ELR (cell line): ENCODE results near the gene RASSF8.
A peak's percentile ranks its signal among the peaks of the same experiment; 100 is the strongest.

Experiments used
- DNase-seq: peaks from one replicate; pipeline ENCODE4 v3.0.0-alpha.2; 2015; ENCODE audit warnings: low read depth

RASSF8 gene

DNA sequence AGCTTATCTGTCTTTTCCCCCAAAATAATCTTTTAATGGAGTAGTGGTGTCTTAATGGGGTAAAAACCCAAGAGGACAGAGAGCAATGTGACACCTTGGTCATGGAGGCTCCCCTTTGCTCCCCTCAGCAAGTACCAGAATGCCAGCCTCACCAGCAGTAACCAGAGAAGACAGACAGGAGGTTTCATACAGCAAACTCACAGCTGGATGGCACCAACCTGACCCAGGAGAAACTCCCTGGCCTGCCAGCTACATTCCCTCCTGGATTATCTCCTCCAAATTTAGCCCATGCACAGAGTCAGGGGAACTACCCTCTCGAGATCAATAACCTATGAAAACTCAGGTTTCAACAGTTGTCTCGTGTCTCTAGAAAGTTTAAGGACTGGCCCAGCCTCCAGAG lies 150.4 kb downstream of the RASSF8 start:
- DNase-seq, result no peak

DNA sequence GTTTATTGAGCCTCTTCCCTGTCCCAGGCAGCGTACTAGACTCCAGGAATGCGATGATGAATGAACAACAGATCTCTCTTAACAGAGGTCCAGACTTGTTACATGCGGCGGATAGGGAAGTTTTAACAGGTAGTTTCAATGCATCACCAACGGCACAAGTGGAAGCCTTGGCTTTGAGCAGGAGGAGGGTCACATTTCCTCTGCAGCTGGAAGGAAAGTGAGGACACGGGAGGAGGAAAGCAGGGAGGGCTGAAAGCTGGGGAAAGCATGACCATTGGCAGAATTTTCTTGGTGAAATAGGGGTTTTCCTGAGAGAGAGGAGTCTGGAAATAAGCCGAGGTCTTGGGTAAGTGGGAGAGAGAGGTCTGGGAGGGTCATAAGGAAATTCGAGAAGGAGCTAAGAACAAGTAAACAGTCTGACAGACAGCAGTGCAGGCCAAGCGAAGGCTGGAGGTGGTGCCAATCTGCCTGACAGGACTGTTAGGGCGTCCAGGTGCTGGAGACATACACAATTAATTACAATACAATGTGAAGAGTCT lies 150.9 kb downstream of the RASSF8 start:
- DNase-seq, result no peak

DNA sequence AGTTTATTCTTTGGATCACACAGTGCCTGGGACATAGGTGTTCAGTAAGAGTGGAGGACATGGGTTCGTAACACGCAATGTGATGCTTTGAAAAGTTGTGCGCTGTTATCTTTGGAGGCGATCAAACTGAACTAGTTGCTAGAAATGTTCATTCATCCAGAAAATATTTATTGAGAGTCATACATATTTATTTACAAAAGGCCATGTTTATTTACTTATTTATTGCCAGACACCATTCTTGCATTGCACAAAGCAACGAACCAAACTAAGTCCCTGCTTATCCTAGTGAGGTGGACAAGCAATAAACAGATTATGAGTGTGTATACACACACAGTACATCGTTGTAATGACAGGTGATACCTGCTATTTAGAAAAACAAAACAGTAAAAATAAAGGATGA lies 153.8 kb downstream of the RASSF8 start:
- DNase-seq, result no peak

DNA sequence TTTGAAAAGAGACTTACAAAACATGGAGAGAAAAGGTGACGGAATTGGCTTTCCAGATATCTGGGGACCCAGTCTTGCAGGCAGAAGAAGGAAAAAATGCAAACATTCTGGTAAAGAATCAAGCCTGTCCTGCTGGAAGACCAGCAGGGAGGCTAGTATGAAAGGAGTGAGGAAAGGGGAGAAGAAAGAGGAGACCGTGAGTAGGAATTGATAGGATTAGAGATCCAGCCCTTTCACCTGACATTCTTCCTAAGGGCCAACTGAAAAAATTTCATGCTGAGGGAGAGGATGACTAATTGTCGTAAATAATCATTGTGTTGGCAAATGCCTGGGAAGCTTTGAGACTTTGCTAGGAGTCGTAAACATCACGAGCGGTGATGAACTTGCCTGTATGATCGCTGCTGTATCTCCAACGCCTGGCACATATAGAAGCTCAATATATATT lies 154.2 kb downstream of the RASSF8 start:
- peak; percentile 46 for DNase-seq

DNA sequence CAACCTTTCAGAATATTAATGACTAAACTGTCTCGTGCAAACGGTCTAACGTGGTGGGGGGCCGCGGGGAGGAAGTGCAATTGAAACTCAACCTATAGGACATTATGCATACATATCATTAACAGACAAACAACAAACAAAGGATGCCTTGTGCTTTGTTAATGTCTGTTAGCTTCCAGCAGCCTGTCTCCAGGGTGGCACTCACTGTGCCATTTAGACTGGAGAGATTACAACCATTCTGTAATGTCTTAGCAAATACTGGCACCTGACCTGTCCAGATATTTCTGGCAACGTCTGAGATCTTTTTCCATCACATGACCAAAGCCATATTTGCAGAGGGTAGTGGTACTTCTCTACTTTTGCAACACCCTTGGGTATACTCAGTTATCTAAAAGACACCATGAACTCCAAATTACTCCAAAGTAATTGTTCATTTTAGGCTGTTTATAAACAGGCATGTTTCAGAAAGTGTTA lies 154.7 kb downstream of the RASSF8 start:
- DNase-seq, result no peak

DNA sequence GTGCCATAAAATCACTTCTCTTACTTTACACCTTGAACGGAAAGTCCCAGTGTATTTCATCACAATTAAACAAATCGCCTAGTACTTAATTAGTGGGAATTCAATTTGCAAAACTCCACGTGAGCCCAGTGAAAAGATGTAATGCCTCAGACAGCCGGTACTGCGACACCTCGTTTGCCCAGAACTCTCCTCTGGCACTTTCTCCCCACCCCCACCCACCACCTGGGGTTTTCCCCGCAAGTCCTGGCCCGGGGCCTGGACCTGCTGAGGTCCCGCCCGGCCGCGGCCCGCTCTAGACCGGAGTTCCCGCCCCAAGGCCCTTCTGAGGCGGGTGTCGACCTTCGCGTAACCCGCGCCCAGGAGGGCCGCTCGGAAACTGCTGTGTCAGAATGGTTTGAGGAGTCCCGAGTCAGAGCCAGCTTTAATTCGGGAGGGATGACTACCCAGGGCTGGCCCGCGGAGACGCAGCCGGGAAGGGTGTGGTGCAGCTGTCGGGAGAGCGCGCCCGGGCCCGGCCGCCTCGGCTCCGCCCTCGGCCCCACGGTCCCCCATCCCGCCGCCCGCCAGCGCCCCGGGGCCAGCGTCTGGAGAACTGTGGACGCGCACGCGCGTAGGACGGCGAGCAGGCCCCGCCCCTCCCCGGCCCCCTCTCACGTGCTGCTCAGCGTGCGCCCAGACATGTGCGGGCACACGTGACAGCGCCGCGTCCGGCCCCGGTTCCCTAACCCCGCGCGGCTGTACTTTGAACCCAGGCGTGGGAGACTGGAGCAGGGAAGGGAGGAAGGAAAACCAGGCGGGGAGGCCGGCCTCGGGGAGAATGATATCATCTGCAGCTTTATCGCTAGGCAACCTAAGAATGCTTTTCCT lies 155.6 kb downstream of the RASSF8 start:
- DNase-seq, result peak; percentile 88

DNA sequence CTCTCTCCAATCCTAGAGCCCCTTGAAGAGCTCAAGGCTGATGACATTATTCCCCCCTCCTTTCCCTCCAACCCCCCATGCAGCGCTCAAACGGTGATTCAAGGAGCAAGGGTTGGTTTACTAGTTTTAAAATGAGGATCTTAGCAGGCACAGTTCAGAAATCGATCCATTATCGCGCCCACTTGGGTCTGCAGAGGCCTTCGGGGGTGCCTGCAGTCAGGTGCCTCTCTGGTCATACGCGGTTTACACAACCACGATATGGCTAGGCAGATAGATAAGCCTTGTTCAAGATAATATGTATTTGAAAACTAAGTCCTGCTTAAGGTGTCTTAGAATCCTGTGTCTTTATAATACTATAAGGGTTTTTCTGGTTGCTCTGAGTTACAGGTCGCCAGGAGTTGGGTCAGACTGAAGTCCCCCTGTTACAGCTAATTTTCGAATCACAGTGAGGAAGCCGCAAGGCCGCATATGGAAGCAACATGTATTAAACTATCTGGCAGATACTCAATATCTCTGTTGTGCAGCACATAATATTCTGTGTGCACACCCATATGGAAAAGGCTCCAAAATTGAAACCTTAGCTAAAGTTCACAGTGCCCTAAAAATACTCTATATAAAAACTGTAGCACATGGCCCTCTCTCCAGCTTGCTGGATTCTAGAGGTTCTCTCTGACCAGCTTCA lies 156.4 kb downstream of the RASSF8 start:
- no peak for DNase-seq

DNA sequence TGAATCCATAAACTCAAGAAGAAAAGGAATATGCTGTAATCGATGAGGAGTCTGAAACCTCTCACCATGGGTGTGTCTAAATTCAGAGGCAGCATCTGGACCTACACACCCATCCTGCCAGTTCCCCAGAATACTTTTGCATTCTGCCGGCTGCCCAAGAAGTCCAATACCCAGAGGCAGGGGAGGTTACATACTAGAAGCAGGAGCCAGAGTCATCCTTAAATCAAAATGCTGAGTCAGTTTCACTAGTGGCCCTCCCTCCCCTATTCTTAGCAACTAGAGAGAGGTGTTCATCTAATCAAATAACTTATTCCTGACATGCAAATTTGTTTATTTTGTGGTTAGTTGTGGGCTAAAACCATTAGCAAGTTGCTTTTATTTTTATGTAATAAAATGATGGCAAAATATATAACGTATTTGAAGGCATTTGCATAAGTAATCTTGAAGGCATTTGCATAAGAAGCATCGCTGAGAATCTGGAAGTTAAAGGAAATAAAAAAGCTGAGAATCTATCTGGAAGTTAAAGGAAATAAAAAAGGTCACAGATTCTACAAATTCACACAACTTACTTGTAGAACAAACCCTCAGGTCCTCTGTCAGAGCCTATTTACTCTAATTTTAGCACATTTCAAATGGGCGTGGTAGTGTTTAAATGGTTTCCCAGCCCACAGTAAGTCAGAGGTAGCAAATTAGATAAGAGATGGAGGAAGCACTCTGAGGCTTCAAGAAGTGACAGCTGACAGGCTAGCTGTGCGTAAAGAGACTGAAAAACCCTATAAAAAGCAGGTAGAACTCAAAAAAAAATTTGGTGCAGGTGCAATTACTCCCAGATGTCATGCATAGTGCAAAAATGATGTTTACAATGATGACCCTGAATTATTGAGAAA lies 158.6 kb downstream of the RASSF8 start:
- no peak for DNase-seq

DNA sequence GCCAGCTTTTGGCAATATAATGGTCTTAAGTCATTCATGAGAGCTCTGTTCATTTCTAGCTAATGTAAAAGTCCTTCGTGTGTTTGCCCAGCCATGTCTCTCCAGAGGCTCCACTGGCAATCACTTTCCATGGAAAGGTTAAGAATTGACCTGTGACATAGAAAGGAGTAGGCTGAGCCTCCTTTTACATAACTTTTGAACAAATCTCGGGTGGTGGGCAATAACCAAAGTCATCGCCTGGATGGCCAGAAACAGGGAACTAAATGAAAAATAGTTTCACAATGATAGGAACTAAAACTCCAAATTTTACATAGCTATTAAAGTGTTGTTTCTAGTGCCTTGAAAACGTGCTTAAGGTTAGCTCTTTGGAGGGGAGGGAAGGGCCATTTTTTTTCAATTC lies 159.8 kb downstream of the RASSF8 start:
- DNase-seq, result no peak

DNA sequence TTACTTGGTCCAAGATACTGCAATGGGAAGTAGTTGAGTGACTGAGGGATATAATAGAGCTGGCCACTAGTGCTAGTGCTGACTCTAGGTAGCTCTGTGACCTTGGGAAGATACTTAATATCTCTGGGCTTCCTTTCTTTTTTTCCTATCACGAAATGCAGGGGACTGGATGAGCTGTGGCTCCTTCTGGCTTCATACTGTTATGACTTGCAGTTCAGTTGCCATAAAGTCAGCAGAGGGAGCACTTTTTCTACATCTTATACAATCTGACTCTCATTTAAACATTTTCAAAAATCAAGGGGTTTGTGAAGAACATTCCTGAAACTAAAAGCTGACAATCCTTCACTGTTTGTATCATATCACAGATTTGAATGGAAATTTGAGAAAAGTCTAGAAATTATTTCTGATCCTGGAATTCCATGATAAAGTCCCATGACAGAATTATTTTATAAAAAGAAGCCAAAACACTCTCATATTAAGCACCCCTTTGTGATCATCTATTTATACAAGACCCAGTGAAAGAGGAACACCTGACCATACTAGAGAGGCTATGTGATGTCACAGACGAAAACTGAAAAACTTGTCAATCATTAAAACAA lies 161.0 kb downstream of the RASSF8 start:
- DNase-seq, result peak; percentile 78

DNA sequence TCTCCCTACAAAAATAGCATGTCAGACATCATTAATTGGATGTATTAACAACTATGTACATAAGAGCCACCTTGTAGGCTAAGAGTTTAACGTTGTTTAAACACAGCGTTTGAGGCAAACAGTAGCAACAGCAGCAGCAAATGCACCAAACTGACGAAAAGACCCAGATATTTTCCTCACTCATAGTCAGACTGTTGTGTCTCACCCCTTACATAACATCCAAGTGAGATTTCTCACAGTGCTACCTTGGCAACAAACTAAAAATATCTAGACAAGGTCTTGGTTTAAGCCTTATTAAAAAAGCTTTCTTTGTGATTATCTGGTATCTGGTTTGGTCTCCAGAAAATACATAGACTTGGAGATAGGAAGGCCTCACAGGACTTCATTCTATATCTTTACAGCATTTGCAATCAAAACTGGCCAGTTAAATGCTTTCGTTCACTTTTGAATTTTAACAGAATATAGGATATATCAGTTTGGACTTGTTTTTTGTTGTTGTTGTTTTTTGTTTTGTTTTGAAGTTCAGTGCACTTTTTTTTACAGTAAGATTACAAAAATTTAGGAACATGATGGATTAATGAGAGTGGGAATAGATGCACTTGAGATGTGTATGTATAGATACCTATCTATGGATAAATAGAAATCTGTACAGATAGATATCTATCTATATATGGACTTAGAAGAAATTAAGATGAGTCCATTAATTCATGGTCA lies 162.2 kb downstream of the RASSF8 start:
- no peak for DNase-seq

DNA sequence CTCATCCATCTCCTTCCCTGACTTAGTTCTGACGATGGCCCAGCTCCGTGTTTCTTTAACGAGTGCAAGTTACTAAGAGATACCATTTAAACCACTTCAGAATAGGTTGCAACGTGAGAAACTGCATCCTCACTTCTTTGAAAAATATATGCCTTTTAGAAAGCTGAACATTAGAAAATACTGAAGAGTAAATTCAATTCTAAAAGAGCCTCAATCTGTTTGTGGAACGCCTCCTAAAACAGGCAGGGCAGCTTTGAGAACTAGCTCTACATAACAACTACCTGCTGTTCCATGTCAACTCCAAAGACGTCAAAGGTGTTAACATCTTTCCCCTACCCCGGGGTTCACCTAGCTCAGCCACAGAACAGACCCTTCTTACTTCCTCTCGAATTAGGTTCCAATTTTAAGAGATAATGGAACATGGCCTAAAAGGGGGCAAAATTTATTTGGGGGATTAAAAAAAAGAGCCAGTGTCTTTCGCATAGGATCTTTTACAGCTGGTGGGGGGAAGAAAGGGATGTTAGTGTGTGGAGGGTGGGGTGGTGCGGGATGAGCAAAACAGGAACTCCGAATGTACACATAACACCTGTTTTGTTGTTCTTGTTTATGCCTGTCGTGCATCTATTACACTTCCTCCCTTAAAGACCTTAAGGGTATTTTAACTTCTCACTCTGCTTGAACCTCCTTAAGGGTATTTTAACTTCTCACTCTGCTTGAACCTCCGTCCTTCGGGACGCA lies 163.0 kb downstream of the RASSF8 start:
- DNase-seq, result no peak

DNA sequence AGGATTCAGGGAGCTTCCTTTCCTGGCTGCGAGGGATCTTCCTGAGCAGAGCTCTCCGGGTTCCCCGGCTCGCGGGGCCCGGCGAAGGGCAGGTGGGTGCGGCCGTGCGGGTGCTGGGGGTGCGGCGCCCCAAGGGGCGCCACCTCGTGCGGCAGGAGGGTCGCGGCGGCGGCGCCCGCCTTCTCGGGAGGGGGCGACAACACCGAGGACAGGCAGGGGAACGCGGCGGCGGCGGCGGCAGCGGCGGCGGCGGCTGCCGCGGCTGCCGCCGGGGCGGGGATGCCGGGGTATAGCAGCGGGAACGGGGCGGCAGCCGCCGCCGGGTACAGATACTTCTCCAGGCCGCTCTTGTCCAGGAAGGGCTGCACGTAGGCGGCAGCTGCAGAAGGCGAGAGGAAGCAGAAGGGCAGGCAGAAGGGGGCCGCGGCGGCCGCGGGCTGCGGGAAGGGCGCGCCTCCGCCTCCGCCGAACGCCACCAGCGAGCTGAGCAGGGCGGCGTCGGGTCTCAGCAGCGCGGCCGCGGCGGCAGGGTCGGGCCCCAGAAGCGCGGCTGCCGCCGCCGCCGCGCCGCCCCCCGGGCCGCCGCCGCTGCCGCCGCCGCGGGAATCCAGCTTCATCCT lies 163.7 kb downstream of the RASSF8 start:
- DNase-seq, result peak; percentile 20

DNA sequence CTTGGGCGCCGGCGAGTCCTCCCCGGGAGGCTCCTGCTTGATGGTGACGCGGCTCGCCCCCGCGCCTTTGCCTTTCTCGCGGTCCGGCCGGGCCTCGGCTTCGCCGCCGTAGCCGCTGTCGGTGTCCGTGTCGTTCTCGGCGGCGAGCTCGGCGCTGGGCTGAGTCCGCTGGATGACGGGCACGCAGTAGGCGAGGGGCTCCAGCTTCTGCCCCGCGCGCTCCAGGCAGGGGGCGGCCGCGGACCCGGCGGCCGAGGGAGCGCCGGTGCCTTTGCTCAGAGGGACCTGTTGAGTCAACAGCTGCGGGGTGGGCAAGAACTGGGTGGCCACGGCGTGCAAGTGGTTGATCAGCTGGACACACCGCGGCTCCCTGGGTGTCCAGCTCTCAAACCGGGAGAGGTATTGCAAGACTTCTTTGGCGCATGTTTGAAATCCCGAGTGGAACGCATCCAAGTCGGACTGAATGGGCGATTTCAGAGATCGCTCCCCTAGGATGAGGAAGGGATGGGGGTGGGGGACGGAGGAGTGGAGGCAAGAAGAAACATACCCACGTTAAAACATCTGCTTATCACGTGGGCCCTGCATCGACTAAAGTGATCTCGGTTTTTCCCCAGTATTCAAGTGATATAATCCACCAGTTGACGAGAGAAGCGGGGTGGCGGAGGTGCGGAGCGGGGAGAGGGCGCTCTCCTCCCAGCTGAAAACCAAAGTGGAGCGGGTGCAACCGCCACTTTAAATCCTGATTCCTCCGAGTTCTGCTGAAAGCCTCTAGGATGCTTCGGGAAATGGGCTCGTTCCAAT lies 164.4 kb downstream of the RASSF8 start:
- peak; percentile 78 for DNase-seq

DNA sequence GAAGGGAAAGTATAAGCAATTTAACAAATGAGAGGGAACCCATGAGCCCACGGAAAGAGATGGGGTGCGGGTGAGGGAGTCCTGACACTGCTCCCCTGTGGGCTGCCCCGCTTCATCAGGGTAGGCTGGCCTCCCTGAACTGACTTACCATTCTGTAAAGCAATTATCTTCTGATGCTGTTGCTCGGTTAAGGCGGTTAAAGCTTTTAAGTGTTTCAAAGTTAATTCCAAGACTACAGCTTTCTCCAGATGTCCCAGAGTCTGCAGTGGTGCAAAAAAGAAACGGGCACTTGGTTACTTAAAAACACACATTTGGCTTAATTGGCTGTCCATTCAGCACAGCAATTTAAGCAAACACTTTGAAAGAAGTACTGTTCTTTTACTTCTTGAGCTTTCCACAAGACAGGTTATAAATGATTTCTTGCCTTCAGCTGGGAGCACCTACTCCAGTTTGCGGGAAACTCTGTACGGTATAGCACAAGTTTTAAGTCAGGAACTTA lies 165.0 kb downstream of the RASSF8 start:
- DNase-seq, result no peak

DNA sequence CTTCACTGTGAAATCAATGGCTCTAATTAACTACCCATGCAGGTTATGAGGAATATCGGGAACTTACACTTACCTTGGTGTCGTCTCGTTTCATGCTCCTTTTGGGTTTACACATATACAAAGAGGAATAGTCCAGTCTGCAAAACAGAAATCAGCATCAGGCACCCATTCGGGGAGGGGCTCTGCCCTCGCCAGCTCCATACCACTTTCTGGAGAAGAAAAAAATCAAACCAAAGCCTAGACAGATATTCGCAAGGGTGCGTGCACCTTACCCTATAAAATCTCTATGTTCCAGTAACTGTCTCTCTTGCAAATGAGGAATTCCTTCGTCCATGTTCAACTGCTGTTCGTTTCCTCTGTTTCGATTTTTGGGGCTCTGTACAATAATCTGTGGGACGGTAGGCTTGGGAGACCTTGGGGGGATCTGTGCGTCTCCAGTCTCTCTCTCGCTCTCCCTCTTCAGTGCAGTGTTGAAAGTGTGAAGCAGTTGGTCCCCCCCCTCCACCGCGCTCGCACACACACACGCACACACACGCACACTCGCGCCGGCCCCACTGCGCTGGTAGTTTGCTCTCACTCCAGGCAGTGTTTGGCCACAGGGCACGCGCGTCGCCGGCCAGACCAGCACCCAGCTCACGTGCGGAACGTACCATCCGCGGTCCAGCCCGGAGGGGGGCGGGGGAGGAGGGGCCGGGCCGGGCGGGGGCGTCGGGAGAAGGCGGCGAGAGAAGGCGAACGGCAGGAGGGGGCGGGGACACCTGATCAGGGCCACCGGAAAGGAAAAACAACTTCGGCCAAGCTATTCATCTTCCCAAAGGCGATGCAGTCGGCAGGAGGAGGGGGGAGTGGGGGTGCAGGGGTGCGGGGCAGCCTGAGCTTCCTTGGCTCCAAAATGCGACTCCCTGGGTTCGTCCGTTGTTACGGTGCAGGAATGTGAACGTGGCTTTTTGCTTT lies 166.2 kb downstream of the RASSF8 start, which contains the start of gene BHLHE41:
Gene BHLHE41 (minus strand): TSS at position 592 of the 954 bp plus-strand sequence. CDS start 258 bp downstream, at position 334.
- peak; percentile 57 for DNase-seq
